ENCODE results near the gene MXRA7.
"Not testable (repeated sequence)": the region's sequence is repeated elsewhere in the genome, so short reads cannot be mapped to it uniquely, and the experiment has no call there.

MXRA7 gene

GRCh38 chr17:76722977-76723376 is 12.2 kb upstream of the MXRA7 start:
- H3K27ac ChIP-seq (ENCODE audit: low read length); H3K27me3 ChIP-seq (ENCODE audit: low read depth, low read length); H3K4me3 ChIP-seq (ENCODE audit: low read depth in 1 of 2, low read length in 2 of 2); H3K9me3 ChIP-seq (ENCODE audit: control insufficient read depth in 1 of 2, low read length in 2 of 2): not testable (repeated sequence)
- Histone ChIP-seq H3K4me1 (ENCODE audit: control insufficient read depth in 1 of 2, insufficient read depth in 2 of 2, low read length in 2 of 2) (peaks cover 0 to 43% of the 10 kb centered on the region in 2 donors), H3K36me3 (ENCODE audit: control insufficient read depth in 1 of 2, insufficient read depth in 2 of 2, low read length in 2 of 2) (peaks cover 48 to 62% of the 10 kb centered on the region in 2 donors)

- H3K4me1 ChIP-seq (ENCODE audit: control insufficient read depth in 1 of 2, insufficient read depth in 2 of 2, low read length in 2 of 2), result peaks cover 0 to 37% of the 10 kb centered on the region in 2 donors
- no peaks in the 10 kb centered on the region for H3K9me3 ChIP-seq (ENCODE audit: control insufficient read depth in 1 of 2, low read length in 2 of 2)
- no peak overlapping the region for H3K27ac ChIP-seq (ENCODE audit: low read length)
- H3K36me3 ChIP-seq (ENCODE audit: control insufficient read depth in 1 of 2, insufficient read depth in 2 of 2, low read length in 2 of 2), result peaks cover 50 to 69% of the 10 kb centered on the region in 2 donors
- H3K4me3 ChIP-seq (ENCODE audit: low read depth in 1 of 2, low read length in 2 of 2), result no peak overlapping the region
- no peaks in the 10 kb centered on the region for H3K27me3 ChIP-seq (ENCODE audit: low read depth, low read length)
Observed at GRCh38 chr17:76722279-76722678, 11.5 kb upstream of the MXRA7 start.

GRCh38 chr17:76721463-76721862 is 10.7 kb upstream of the MXRA7 start:
- H3K4me1 ChIP-seq (ENCODE audit: control insufficient read depth in 1 of 2, insufficient read depth in 2 of 2, low read length in 2 of 2), result peaks cover 0 to 41% of the 10 kb centered on the region in 2 donors
- no peaks in the 10 kb centered on the region for H3K27me3 ChIP-seq (ENCODE audit: low read depth, low read length)
- no peaks in the 10 kb centered on the region for H3K9me3 ChIP-seq (ENCODE audit: control insufficient read depth in 1 of 2, low read length in 2 of 2)
- H3K27ac ChIP-seq (ENCODE audit: low read length), result no peak overlapping the region
- H3K4me3 ChIP-seq (ENCODE audit: low read depth in 1 of 2, low read length in 2 of 2), result no peak overlapping the region
- peaks cover 58 to 78% of the 10 kb centered on the region in 2 donors for H3K36me3 ChIP-seq (ENCODE audit: control insufficient read depth in 1 of 2, insufficient read depth in 2 of 2, low read length in 2 of 2)

GRCh38 chr17:76720941-76721340 is 10.2 kb upstream of the MXRA7 start:
- H3K4me3 ChIP-seq (ENCODE audit: low read depth in 1 of 2, low read length in 2 of 2), result no peak overlapping the region
- H3K36me3 ChIP-seq (ENCODE audit: control insufficient read depth in 1 of 2, insufficient read depth in 2 of 2, low read length in 2 of 2), result peaks cover 59 to 79% of the 10 kb centered on the region in 2 donors
- no peaks in the 10 kb centered on the region for H3K27me3 ChIP-seq (ENCODE audit: low read depth, low read length)
- peaks cover 0 to 46% of the 10 kb centered on the region in 2 donors for H3K4me1 ChIP-seq (ENCODE audit: control insufficient read depth in 1 of 2, insufficient read depth in 2 of 2, low read length in 2 of 2)
- H3K27ac ChIP-seq (ENCODE audit: low read length), result no peak overlapping the region
- H3K9me3 ChIP-seq (ENCODE audit: control insufficient read depth in 1 of 2, low read length in 2 of 2), result no peaks in the 10 kb centered on the region

- Histone ChIP-seq H3K27ac (ENCODE audit: low read length) (no peak overlapping the region), H3K36me3 (ENCODE audit: control insufficient read depth in 1 of 2, insufficient read depth in 2 of 2, low read length in 2 of 2) (peaks cover 59 to 86% of the 10 kb centered on the region in 2 donors)
Observed at GRCh38 chr17:76720211-76720610, 9.4 kb upstream of the MXRA7 start.

DNA sequence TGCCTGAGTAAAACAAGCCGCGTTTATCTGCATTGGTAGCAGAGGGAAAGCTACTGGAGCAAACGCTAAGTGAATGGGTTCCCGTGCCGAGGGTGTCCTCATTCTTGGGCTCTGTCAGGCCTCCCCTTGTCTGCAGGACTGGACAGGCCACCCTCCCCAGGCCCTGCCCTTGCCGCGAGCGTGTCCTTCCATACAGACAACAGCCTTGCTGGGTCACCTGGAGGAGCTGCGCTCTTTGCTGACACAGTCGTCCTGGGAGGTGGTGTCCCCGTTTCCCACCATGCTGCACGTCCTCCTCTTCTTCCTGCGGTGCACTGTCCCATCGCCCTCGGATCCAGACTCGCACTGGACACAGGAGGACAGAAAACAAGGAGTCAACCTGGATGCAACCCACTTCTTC is 7.8 kb upstream of the MXRA7 start:
- H3K4me3 ChIP-seq (ENCODE audit: low read depth in 1 of 2, low read length in 2 of 2), result no peak overlapping the region
- peaks cover 0 to 42% of the 10 kb centered on the region in 2 donors for H3K4me1 ChIP-seq (ENCODE audit: control insufficient read depth in 1 of 2, insufficient read depth in 2 of 2, low read length in 2 of 2)
- H3K27ac ChIP-seq (ENCODE audit: low read length), result no peak overlapping the region
- H3K36me3 ChIP-seq (ENCODE audit: control insufficient read depth in 1 of 2, insufficient read depth in 2 of 2, low read length in 2 of 2), result peaks cover 63 to 89% of the 10 kb centered on the region in 2 donors
- H3K27me3 ChIP-seq (ENCODE audit: low read depth, low read length), result no peaks in the 10 kb centered on the region
- no peaks in the 10 kb centered on the region for H3K9me3 ChIP-seq (ENCODE audit: control insufficient read depth in 1 of 2, low read length in 2 of 2)

More at GRCh38 chr17:76720211-76720610, 9.4 kb upstream of the MXRA7 start:
- Histone ChIP-seq H3K4me1 (ENCODE audit: control insufficient read depth in 1 of 2, insufficient read depth in 2 of 2, low read length in 2 of 2) (peaks cover 0 to 48% of the 10 kb centered on the region in 2 donors), H3K9me3 (ENCODE audit: control insufficient read depth in 1 of 2, low read length in 2 of 2) (no peaks in the 10 kb centered on the region), H3K27me3 (ENCODE audit: low read depth, low read length) (no peaks in the 10 kb centered on the region), H3K4me3 (ENCODE audit: low read depth in 1 of 2, low read length in 2 of 2) (no peak overlapping the region)

- H3K27ac ChIP-seq (ENCODE audit: low read length), result peak overlapping the region; percentile 62
- no peaks in the 10 kb centered on the region for H3K9me3 ChIP-seq (ENCODE audit: control insufficient read depth in 1 of 2, low read length in 2 of 2)
- H3K4me1 ChIP-seq (ENCODE audit: control insufficient read depth in 1 of 2, insufficient read depth in 2 of 2, low read length in 2 of 2), result peaks cover 0 to 33% of the 10 kb centered on the region in 2 donors
- H3K4me3 ChIP-seq (ENCODE audit: low read depth in 1 of 2, low read length in 2 of 2), result no peak overlapping the region
- H3K27me3 ChIP-seq (ENCODE audit: low read depth, low read length), result no peaks in the 10 kb centered on the region
- H3K36me3 ChIP-seq (ENCODE audit: control insufficient read depth in 1 of 2, insufficient read depth in 2 of 2, low read length in 2 of 2), result peaks cover 67 to 85% of the 10 kb centered on the region in 2 donors
Observed at GRCh38 chr17:76716839-76717215, 6.1 kb upstream of the MXRA7 start.

DNA sequence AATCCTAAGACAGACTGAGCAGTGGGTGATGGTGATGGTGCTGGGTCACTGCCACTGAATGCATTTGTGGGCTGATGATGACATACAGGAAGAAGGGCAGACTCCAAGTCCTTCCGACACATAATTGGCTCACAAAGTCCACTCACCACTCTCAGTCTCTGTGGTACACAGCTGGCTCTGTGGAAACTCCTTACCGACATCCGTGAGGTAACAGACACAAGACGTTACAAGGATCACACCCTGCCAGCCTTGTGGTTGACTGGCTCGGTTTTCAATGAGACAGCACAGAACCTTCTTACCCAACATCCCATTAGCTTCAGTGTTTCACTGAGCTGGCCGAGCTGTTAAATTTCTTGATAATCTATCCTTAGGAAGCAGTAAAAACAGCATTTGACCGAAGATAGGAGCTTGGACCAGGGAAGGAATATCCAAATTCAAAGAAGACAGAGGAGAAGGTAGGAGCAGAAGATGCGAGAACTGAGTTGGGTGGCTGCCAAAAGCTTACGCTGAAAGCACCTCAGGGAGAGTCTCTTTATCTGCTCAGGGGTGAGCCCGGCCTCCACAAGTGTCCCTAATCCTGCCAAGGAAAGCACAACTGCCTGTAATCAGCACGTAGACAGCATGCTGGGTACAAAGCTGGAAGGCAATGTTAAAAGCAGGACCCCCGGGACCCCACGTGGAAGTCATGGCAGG is 5.5 kb upstream of the MXRA7 start:
- Histone ChIP-seq H3K27me3 (ENCODE audit: low read depth, low read length) (no peaks in the 10 kb centered on the region), H3K27ac (ENCODE audit: low read length) (peak overlapping the region; percentile 62), H3K4me1 (ENCODE audit: control insufficient read depth in 1 of 2, insufficient read depth in 2 of 2, low read length in 2 of 2) (peaks cover 1 to 38% of the 10 kb centered on the region in 2 donors), H3K36me3 (ENCODE audit: control insufficient read depth in 1 of 2, insufficient read depth in 2 of 2, low read length in 2 of 2) (peaks cover 61 to 80% of the 10 kb centered on the region in 2 donors), H3K9me3 (ENCODE audit: control insufficient read depth in 1 of 2, low read length in 2 of 2) (no peaks in the 10 kb centered on the region), H3K4me3 (ENCODE audit: low read depth in 1 of 2, low read length in 2 of 2) (no peak overlapping the region)

DNA sequence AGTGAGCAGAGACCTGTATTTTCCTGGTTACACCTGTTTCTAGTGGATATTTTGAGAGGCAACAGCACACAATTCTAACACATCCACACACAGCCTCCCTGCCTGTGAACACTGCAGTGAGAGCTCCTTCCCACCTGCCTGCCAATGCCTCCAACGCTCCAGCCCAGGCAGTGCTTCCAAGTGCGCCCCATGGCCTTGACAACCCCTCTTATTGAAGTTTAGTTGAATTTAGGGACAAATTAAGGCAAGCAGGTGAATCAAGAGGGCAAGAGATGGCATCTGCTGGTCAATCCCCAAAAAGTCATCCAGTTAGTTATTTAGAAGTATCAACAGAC is 4.7 kb upstream of the MXRA7 start:
- peak overlapping the region; percentile 46 for H3K27ac ChIP-seq (ENCODE audit: low read length)

GRCh38 chr17:76714822-76715495 is 4.2 kb upstream of the MXRA7 start:
- Histone ChIP-seq H3K9me3 (ENCODE audit: control insufficient read depth in 1 of 2, low read length in 2 of 2) (no peaks in the 10 kb centered on the region), H3K27ac (ENCODE audit: low read length) (peak overlapping the region; percentile 46), H3K4me1 (ENCODE audit: control insufficient read depth in 1 of 2, insufficient read depth in 2 of 2, low read length in 2 of 2) (peaks cover 4 to 37% of the 10 kb centered on the region in 2 donors), H3K36me3 (ENCODE audit: control insufficient read depth in 1 of 2, insufficient read depth in 2 of 2, low read length in 2 of 2) (peaks cover 48 to 67% of the 10 kb centered on the region in 2 donors), H3K4me3 (ENCODE audit: low read depth in 1 of 2, low read length in 2 of 2) (no peak overlapping the region), H3K27me3 (ENCODE audit: low read depth, low read length) (no peaks in the 10 kb centered on the region)

More for the DNA sequence above, 4.7 kb upstream of the MXRA7 start:
- H3K9me3 ChIP-seq (ENCODE audit: control insufficient read depth in 1 of 2, low read length in 2 of 2), result no peaks in the 10 kb centered on the region
- no peaks in the 10 kb centered on the region for H3K27me3 ChIP-seq (ENCODE audit: low read depth, low read length)
- H3K4me3 ChIP-seq (ENCODE audit: low read depth in 1 of 2, low read length in 2 of 2), result no peak overlapping the region
- H3K4me1 ChIP-seq (ENCODE audit: control insufficient read depth in 1 of 2, insufficient read depth in 2 of 2, low read length in 2 of 2), result peaks cover 4 to 37% of the 10 kb centered on the region in 2 donors
- H3K36me3 ChIP-seq (ENCODE audit: control insufficient read depth in 1 of 2, insufficient read depth in 2 of 2, low read length in 2 of 2), result peaks cover 53 to 72% of the 10 kb centered on the region in 2 donors

DNA sequence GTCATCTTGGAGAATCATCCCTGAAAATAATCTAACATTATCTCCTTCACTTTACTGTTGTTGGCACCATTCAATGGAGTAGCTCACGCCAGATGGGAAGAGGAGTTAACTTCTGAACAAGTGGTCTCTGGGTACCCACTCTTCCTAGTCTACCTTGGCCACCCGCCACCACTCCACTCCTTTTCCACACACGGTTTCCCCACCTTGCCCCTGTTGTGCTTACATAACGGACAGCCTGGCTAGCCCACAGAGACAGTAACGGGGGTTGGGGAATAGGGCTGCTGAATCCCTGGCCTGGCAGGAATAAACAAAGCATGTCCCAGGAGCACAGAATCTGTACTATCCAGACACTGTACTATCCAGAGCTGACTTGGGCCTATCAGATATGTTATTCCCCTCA is 3.6 kb upstream of the MXRA7 start:
- Histone ChIP-seq H3K4me3 (ENCODE audit: low read depth in 1 of 2, low read length in 2 of 2) (no peak overlapping the region), H3K27me3 (ENCODE audit: low read depth, low read length) (no peaks in the 10 kb centered on the region), H3K9me3 (ENCODE audit: control insufficient read depth in 1 of 2, low read length in 2 of 2) (no peaks in the 10 kb centered on the region), H3K4me1 (ENCODE audit: control insufficient read depth in 1 of 2, insufficient read depth in 2 of 2, low read length in 2 of 2) (peaks cover 4 to 37% of the 10 kb centered on the region in 2 donors), H3K27ac (ENCODE audit: low read length) (no peak overlapping the region), H3K36me3 (ENCODE audit: control insufficient read depth in 1 of 2, insufficient read depth in 2 of 2, low read length in 2 of 2) (peaks cover 42 to 60% of the 10 kb centered on the region in 2 donors)

Data from muscle layer of duodenum (tissue), 2 donors.